B cell (primary cell): ENCODE results near the gene SEC14L6.

ENCODE experiments used
- CTCF ChIP-seq: fragments of 200-600 bp; IDR thresholded peaks from one replicate; pipeline ENCODE4 v1.8.0; 2022; ENCODE audit warnings: antibody characterized with exemption, mild to moderate bottlenecking
- EZH2 ChIP-seq: IDR thresholded peaks from 2 replicates; pipeline ENCODE4 v1.6.1; 2012; ENCODE audit warnings: borderline replicate concordance, low read depth, mild to moderate bottlenecking, moderate library complexity, low read length; ENCODE audit not compliant: insufficient read depth, poor library complexity, severe bottlenecking

GRCh38 chr22:30486661-30487115 lies 59.9 kb downstream of the SEC14L6 start:
- TF ChIP-seq CTCF (no peak), EZH2 (no peak)
